HT1080 (cell line): ENCODE data around the gene ABAT. TPM values are rescaled to one million over a fixed set of nuclear protein-coding genes. Genes with fewer than 3 reads are reported as not detected.

Source experiments
- DNase-seq: peaks from one replicate; pipeline ENCODE4 v3.0.0-alpha.2; 2015; ENCODE audit warnings: low read depth
- total RNA-seq: library from RNA; depleted of rRNA; stranded (reverse); fragments of >200 nt; shearing (Covaris generic); gene quantifications from 2 replicates; pipeline ENCODE4 v1.2.3, GENCODE V29; 2014

ABAT gene
- total RNA-seq, 1 experiment from 2014 or later: not detected

GRCh38 chr16:8716052-8716451 lies 41.6 kb downstream of the ABAT start:
- no peak for DNase-seq

GRCh38 chr16:8716592-8716991 lies 42.2 kb downstream of the ABAT start:
- no peak for DNase-seq

- no peak for DNase-seq
Measured at GRCh38 chr16:8717469-8717868, 43.1 kb downstream of the ABAT start.

DNA sequence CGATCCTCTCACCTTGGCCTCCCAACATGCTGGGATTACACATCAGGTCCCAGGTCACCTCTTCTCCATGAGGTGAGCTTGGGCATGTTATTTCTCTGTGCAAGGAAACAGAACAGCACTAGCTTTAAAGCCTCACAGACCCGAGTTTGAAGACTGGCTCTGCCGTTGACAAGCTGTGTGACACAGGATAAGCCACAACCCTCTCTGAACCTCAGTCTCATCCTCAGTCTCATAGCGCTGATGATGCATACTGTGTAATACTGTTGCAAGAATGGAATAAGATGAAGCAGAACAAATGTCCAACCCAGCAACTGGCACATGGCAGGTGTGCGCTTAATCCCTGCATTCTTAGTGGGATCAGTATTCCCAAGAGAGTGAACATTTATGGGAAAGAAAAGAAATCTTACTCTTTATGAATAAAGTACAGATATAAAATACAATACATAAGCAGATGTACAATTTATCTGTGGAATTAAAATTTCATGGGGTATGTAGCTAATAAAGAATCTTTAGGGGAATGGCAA lies 43.5 kb downstream of the ABAT start:
- no peak for DNase-seq

GRCh38 chr16:8718851-8719680 lies 44.6 kb downstream of the ABAT start:
- DNase-seq: no peak

GRCh38 chr16:8720080-8720966 lies 45.9 kb downstream of the ABAT start:
- DNase-seq: no peak

DNA sequence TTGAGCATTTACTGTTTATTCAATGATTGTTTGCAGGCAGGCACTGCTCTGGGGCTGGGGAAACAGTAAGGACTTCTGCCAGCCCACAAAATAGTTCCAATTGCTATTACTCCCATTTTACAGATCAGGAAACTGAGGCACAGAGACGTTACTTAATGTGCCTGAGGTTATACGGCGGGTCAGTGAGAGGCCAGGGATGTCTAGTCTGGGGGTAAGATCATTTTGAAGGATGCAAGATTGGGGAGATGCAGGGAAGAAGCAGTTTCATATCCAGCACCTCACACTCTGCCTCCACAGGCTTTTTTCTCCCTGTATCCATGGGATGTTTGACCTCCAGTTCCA lies 46.5 kb downstream of the ABAT start:
- no peak for DNase-seq

- DNase-seq: no peak
Measured at GRCh38 chr16:8721336-8722024, 47.1 kb downstream of the ABAT start.

- DNase-seq: no peak
Measured at GRCh38 chr16:8722025-8722348, 47.6 kb downstream of the ABAT start.

- DNase-seq: no peak
Measured at GRCh38 chr16:8725513-8726178, 51.2 kb downstream of the ABAT start.

DNA sequence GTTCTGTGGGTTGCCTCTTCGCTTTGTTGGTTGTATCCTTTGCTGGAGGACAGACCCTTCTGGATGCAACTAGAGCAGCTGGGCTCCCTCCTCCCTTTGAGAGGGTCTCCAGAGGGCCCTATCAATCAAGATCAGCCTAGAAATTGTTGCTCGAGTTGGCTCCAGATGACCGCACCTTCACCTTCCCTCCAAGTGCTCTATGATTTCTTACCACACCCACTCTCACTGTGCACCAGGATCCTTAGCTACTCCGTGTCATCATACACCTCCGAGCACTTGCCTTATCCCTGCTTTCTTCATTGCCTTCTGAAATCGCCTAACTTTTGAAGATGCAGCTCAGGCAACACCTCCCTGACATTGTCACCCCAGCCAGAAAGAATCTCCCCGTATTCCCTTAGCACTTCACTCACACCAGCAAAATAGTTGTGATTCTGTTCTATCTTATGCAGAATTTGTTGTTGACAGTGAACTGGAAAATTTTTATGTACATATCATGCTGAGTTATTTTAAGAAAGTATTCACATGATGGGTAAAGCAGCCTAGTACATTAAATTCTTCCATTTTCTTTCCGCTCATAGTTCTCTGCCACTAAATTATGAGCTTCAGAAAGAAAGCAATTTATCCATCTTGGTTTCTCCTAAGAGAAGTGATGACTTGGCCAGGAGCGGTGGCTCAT lies 52.9 kb downstream of the ABAT start:
- no peak for DNase-seq

DNA sequence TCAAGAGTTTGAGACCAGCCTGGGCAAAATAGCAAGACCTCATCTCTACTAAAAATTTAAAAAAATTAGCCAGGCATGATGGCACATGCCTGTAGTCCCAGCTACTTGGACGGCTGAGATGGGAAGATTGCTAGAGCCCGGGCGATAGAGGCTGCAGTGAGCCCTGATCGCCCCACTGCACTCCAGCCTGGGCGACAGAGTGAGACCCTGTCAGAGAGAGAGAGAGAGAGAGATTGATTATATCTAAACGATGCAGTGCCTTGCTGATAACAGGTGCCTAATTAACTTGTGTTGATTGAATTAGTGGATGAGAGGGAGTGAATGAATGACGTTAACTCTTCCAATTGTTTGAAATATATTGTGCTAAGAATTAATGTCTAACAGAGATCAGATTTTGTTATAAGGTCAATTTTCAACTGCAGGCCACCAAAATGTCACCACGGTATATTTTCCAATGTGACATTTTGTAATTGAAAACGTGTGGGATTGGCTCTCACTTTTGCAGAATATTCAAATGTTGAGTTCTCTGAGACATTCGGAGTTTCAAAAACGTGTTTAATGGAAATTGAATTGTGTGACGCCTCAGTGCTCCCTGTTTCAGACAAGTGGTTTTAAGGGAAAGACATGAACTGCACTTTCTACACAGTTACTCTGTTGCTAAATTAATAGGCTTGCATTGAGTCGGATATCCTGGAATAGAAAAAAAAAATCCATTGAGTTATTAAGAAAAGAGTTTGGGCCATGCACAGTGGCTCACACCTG lies 53.6 kb downstream of the ABAT start:
- no peak for DNase-seq

- no peak for DNase-seq
Measured at GRCh38 chr16:8729779-8730334, 55.4 kb downstream of the ABAT start.

DNA sequence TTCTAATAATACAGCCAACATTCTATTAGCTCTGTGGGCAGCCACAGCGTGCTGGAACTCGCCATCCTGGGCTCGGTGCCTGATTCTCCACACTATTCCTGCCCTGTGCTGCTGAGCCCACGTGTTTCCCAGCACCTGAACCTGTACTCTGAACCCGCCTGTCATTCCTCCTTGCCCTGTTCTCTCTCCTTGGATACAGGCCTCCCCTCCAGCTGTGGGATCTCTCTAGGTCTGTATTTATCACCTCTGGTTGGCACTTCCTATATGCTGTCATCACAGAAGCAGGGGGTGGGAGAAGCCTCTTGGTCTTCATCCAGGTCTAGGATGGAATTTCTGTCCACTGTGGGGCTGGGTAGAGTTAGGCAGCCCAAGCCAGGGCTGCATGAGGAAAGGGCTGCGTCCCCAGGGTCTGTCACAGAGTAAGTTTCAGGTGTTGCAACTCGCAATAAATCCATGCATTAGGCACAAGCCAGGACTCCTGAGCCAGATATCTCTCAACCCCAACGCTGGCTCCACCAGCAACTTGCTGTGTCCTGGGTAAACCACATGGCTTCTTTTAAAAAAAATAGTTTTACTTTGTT lies 56.0 kb downstream of the ABAT start:
- DNase-seq: no peak

DNA sequence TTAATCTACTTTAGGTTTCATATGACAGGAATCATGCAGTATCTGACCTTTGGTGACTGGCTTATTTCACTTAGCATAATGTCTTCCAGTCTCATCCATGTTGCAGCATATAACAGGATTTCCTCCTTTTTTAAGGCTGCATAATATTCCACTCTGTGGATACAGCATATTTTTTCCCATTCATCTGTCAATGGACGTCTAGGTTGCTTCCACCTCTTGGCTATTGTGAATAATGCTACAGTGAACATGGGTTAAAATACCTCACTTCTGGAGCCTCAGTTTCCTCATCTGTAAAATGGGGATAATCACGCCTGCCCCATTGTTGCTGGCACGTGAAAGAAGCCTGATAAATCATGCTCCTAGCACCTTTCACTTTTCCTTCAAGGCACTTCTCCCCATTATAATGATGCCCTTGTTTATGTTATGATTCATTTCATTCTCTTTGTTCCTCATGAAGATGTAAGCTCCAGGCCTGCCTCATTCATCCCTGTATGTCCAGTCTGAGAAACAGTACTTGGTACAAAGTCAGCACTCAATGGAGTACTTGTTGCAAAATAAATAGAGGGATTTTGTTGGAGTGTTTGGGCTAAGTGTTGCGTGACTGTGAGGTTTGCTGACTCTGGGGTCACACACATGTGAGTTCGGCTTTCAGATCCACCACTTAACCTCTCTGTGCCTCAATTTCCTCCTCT lies 59.6 kb downstream of the ABAT start:
- no peak for DNase-seq

- DNase-seq: no peak
Measured at GRCh38 chr16:8735574-8735973, 61.2 kb downstream of the ABAT start.

DNA sequence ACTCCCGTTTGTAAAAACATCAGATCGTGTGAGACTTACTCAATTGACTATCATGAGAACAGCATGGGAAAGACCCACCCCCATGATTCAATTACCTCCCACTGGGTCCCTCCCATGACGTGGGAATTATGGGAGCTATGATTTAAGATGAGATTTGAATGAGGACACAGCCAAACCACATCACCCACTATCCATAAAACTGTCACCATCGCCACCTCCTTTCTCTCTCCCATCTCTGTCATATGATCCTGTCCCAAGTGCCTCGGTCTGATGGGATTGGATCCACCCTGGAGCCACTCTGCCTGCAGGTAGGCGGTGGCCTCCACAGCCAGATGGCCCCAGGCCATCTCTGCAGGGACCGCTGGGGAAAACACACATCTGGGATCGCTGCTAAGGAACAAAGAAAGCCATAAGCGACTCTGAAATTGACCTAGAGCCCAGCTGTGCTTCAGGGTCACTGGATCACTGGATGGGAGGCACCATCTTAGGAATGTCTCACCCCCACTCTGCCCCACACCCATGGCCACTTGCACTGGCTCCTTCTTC lies 61.8 kb downstream of the ABAT start:
- DNase-seq: no peak

- no peak for DNase-seq
Measured at GRCh38 chr16:8739151-8739550, 64.7 kb downstream of the ABAT start.
